HEK293 (cell line): Measurements from ENCODE around the gene CPNE4.

ENCODE experiments used
- BCL11B ChIP-seq: fragments of 450-650 bp; formaldehyde crosslinking; IDR thresholded peaks from 2 replicates; pipeline ENCODE4 v1.5.1; 2016; ENCODE audit warnings: low read depth, missing biosample characterization, missing genetic modification characterization
- HIC1 ChIP-seq: fragments of 450-650 bp; formaldehyde crosslinking; IDR thresholded peaks from 2 replicates; pipeline ENCODE4 v1.5.1; 2016; ENCODE audit warnings: missing biosample characterization, missing genetic modification characterization
- HOXD13 ChIP-seq: sonication (generic); formaldehyde crosslinking; IDR thresholded peaks from 2 replicates; pipeline ENCODE4 v1.8.0; 2022; ENCODE audit warnings: missing genetic modification reagents, borderline replicate concordance
- KLF1 ChIP-seq: fragments of 450-650 bp; formaldehyde crosslinking; IDR thresholded peaks from 2 replicates; pipeline ENCODE4 v1.5.1; 2016; ENCODE audit warnings: missing biosample characterization, missing genetic modification characterization
- SP7 ChIP-seq: fragments of 450-650 bp; formaldehyde crosslinking; IDR thresholded peaks from 2 replicates; pipeline ENCODE4 v1.5.1; 2016; ENCODE audit warnings: missing biosample characterization, missing genetic modification characterization
- ZBTB1 ChIP-seq: fragments of 450-650 bp; formaldehyde crosslinking; IDR thresholded peaks from 2 replicates; pipeline ENCODE4 v1.5.1; 2016; ENCODE audit warnings: missing biosample characterization, missing genetic modification characterization
- ZBTB17 ChIP-seq: fragments of 450-650 bp; formaldehyde crosslinking; IDR thresholded peaks from 2 replicates; pipeline ENCODE4 v1.5.1; 2016; ENCODE audit warnings: missing biosample characterization, missing genetic modification characterization
- ZBTB20 ChIP-seq: fragments of 450-650 bp; formaldehyde crosslinking; IDR thresholded peaks from 2 replicates; pipeline ENCODE4 v1.5.1; 2016; ENCODE audit warnings: missing biosample characterization, missing genetic modification characterization
- ZNF155 ChIP-seq: fragments of 450-650 bp; formaldehyde crosslinking; IDR thresholded peaks from 2 replicates; pipeline ENCODE4 v1.5.1; 2016; ENCODE audit warnings: missing biosample characterization, missing genetic modification characterization
- ZNF174 ChIP-seq: fragments of 450-650 bp; formaldehyde crosslinking; IDR thresholded peaks from 2 replicates; pipeline ENCODE4 v1.5.0; 2017; ENCODE audit warnings: missing biosample characterization, mild to moderate bottlenecking, missing genetic modification characterization
- ZNF202 ChIP-seq: fragments of 450-650 bp; formaldehyde crosslinking; IDR thresholded peaks from 2 replicates; pipeline ENCODE4 v1.5.1; 2016; ENCODE audit warnings: missing biosample characterization, missing genetic modification characterization, borderline replicate concordance
- ZNF239 ChIP-seq: fragments of 450-650 bp; formaldehyde crosslinking; IDR thresholded peaks from 2 replicates; pipeline ENCODE4 v1.5.1; 2016; ENCODE audit warnings: missing biosample characterization, missing genetic modification characterization
- ZNF280D ChIP-seq: fragments of 450-650 bp; formaldehyde crosslinking; IDR thresholded peaks from 2 replicates; pipeline ENCODE4 v1.5.1; 2016; ENCODE audit warnings: missing biosample characterization, missing genetic modification characterization
- ZNF48 ChIP-seq: fragments of 450-650 bp; formaldehyde crosslinking; IDR thresholded peaks from 2 replicates; pipeline ENCODE4 v1.5.1; 2016; ENCODE audit warnings: missing biosample characterization, missing genetic modification characterization
- ZNF518A ChIP-seq: fragments of 450-650 bp; formaldehyde crosslinking; conservative IDR thresholded peaks from 2 replicates; pipeline ENCODE4 v1.5.1; 2016; ENCODE audit warnings: low read depth, missing biosample characterization, missing genetic modification characterization
- ZNF600 ChIP-seq: fragments of 450-650 bp; formaldehyde crosslinking; IDR thresholded peaks from 2 replicates; pipeline ENCODE4 v1.5.1; 2016; ENCODE audit warnings: missing biosample characterization, missing genetic modification characterization
- ZNF654 ChIP-seq: fragments of 450-650 bp; formaldehyde crosslinking; IDR thresholded peaks from 2 replicates; pipeline ENCODE4 v1.5.1; 2016; ENCODE audit warnings: low read depth, missing biosample characterization, missing genetic modification characterization
- ZSCAN18 ChIP-seq: fragments of 450-650 bp; formaldehyde crosslinking; IDR thresholded peaks from 2 replicates; pipeline ENCODE4 v1.5.1; 2016; ENCODE audit warnings: missing biosample characterization, missing genetic modification characterization
- TF ChIP-seq, protein P1 (sequence below): fragments of 450-650 bp; formaldehyde crosslinking; IDR thresholded peaks from 2 replicates; pipeline ENCODE4 v1.5.1; 2016; ENCODE audit warnings: missing biosample characterization, missing genetic modification characterization
- TF ChIP-seq, protein P2 (sequence below): fragments of 450-650 bp; formaldehyde crosslinking; IDR thresholded peaks from 2 replicates; pipeline ENCODE4 v1.5.1; 2016; ENCODE audit warnings: missing biosample characterization, missing genetic modification characterization

CPNE4 gene

GRCh38 chr3:132034486-132035464 lies at the start of gene CPNE4 (continued):
- TF ChIP-seq BCL11B (tag by site-specific recombination) (no peak), ZBTB20 (peak; percentile 57; the same call in 1 of the 2 replicates), ZNF155 (tag by site-specific recombination) (no peak), ZNF239 (tag by site-specific recombination) (no peak), HOXD13 (CRISPR knock-in tag) (no peak), ZNF654 (tag by site-specific recombination) (peak; percentile 26; the same call in 1 of the 2 replicates), HIC1 (tag by site-specific recombination) (no peak), ZBTB17 (peak; percentile 55), ZNF202 (tag by site-specific recombination) (no peak), ZSCAN18 (tag by site-specific recombination) (no peak), ZNF280D (tag by site-specific recombination) (no peak), ZNF518A (tag by site-specific recombination) (0 out of 2 replicates have a peak, but pooled peaks have one; percentile 17), ZBTB1 (tag by site-specific recombination) (no peak), ZNF600 (peak; percentile 15; the same call in 1 of the 2 replicates), ZNF48 (tag by site-specific recombination) (no peak), SP7 (tag by site-specific recombination) (peak; percentile 21; the same call in 1 of the 2 replicates), KLF1 (no peak), ZNF174 (tag by site-specific recombination) (no peak)
- TF ChIP-seq, protein P1, sequence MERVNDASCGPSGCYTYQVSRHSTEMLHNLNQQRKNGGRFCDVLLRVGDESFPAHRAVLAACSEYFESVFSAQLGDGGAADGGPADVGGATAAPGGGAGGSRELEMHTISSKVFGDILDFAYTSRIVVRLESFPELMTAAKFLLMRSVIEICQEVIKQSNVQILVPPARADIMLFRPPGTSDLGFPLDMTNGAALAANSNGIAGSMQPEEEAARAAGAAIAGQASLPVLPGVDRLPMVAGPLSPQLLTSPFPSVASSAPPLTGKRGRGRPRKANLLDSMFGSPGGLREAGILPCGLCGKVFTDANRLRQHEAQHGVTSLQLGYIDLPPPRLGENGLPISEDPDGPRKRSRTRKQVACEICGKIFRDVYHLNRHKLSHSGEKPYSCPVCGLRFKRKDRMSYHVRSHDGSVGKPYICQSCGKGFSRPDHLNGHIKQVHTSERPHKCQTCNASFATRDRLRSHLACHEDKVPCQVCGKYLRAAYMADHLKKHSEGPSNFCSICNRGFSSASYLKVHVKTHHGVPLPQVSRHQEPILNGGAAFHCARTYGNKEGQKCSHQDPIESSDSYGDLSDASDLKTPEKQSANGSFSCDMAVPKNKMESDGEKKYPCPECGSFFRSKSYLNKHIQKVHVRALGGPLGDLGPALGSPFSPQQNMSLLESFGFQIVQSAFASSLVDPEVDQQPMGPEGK (tag by site-specific recombination) = peak; percentile 27; the same call in 1 of the 2 replicates
- TF ChIP-seq, protein P2, sequence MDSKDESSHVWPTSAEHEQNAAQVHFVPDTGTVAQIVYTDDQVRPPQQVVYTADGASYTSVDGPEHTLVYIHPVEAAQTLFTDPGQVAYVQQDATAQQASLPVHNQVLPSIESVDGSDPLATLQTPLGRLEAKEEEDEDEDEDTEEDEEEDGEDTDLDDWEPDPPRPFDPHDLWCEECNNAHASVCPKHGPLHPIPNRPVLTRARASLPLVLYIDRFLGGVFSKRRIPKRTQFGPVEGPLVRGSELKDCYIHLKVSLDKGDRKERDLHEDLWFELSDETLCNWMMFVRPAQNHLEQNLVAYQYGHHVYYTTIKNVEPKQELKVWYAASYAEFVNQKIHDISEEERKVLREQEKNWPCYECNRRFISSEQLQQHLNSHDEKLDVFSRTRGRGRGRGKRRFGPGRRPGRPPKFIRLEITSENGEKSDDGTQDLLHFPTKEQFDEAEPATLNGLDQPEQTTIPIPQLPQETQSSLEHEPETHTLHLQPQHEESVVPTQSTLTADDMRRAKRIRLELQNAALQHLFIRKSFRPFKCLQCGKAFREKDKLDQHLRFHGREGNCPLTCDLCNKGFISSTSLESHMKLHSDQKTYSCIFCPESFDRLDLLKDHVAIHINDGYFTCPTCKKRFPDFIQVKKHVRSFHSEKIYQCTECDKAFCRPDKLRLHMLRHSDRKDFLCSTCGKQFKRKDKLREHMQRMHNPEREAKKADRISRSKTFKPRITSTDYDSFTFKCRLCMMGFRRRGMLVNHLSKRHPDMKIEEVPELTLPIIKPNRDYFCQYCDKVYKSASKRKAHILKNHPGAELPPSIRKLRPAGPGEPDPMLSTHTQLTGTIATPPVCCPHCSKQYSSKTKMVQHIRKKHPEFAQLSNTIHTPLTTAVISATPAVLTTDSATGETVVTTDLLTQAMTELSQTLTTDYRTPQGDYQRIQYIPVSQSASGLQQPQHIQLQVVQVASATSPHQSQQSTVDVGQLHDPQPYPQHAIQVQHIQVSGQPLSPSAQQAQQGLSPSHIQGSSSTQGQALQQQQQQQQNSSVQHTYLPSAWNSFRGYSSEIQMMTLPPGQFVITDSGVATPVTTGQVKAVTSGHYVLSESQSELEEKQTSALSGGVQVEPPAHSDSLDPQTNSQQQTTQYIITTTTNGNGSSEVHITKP = peak; percentile 86
